Mesodermal cell (in vitro differentiated cells): Measurements from ENCODE around the gene FBXW4.

Experiments
- H3K27ac ChIP-seq: 2 replicates; pipeline ENCODE4 v1.7.0; 2013; ENCODE audit warnings: mild to moderate bottlenecking, low read depth, low read length, moderate library complexity; ENCODE audit not compliant: severe bottlenecking
- H3K36me3 ChIP-seq: 2 replicates; pipeline ENCODE4 v1.7.1; 2013; ENCODE audit warnings: mild to moderate bottlenecking, low read length, moderate library complexity; ENCODE audit not compliant: control insufficient read depth, insufficient read depth
- H3K4me1 ChIP-seq: one replicate; pipeline ENCODE4 v1.7.1; 2013; ENCODE audit warnings: mild to moderate bottlenecking, low read length; ENCODE audit not compliant: insufficient read depth, control insufficient read depth, poor library complexity, severe bottlenecking
- H3K4me3 ChIP-seq: 2 replicates; pipeline ENCODE4 v1.7.0; 2013; ENCODE audit warnings: low read length, control low read depth, mild to moderate bottlenecking; ENCODE audit not compliant: insufficient read depth, poor library complexity, severe bottlenecking; ENCODE audit errors: extremely low read depth
- H3K9me3 ChIP-seq: 2 replicates; pipeline ENCODE4 v1.7.1; 2013; ENCODE audit warnings: mild to moderate bottlenecking, low read length, moderate library complexity; ENCODE audit not compliant: control insufficient read depth
- WGBS, 2 experiments: methylation state at CpG; one replicate each; pipeline ENCODE4 v1.1.5; 2013; ENCODE audit warnings: missing lambda C conversion rate in 2 of 2; ENCODE audit not compliant: insufficient coverage in 2 of 2; 5-methylcytosine and 5-hydroxymethylcytosine counted together

FBXW4 gene

GRCh38 chr10:101696632-101697031 is 1.7 kb upstream of the FBXW4 start:
- whole genome bisulfite sequencing, 2 experiments: 90 to 100% methylated on average over 1 to 2 of the region's 3 CpGs
- H3K27ac ChIP-seq: no peak overlapping the region
- H3K36me3 ChIP-seq: no peaks in the 10 kb centered on the region
- no peaks in the 10 kb centered on the region for H3K9me3 ChIP-seq
- peaks cover under 1% of the 10 kb centered on the region for H3K4me1 ChIP-seq
- no peak overlapping the region for H3K4me3 ChIP-seq

- 87 to 90% methylated on average over 7 to 10 of the region's 10 CpGs for WGBS, 2 experiments
- H3K4me3 ChIP-seq: peak overlapping the region; percentile 66
These were observed 477 bp upstream of the FBXW4 start for GRCh38 chr10:101695404-101695890.

DNA sequence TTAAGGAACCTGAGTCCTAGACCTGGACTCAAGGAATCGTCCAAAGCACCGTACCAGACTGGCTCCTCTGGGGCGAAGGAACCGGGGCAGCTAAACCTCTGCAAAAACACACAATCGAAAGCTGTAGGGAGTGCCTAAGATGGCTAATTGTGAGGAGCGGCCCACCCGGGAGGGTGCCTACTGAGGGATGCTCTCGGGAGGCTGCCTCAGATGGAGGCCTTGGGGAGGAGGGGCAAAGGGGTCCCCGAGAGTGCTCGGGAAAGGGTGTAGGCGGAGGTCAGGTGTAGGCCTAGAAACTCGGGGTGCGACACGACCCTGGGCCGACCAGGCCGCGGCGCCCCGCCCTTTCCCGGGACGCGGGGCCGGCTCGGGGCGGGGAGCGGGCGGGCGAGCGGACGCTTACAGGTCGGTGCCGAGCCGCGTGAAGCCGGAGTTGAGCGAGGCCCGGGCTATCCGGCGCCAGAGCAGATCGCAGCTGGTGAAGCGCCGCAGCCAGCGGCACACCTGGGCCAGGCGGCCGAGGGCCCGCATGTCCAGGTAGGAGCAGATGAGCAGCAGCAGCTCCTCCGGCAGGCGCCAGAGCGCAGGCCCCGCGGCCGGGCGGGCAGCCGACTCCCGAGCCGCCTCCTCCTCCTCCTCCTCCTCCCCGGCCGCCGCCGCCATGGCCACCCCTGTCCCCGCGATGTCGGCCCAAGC is 844 bp downstream of the FBXW4 start:
- Histone ChIP-seq H3K9me3 (no peaks in the 10 kb centered on the region), H3K36me3 (no peaks in the 10 kb centered on the region), H3K27ac (peak overlapping the region; percentile 81), H3K4me1 (peaks cover 18% of the 10 kb centered on the region), H3K4me3 (peak overlapping the region; percentile 66)
- 1 to 2% methylated on average over 42 to 56 of the region's 63 CpGs for WGBS, 2 experiments

More at GRCh38 chr10:101695404-101695890, 477 bp upstream of the FBXW4 start:
- no peaks in the 10 kb centered on the region for H3K36me3 ChIP-seq
- H3K4me1 ChIP-seq: peaks cover 8% of the 10 kb centered on the region
- no peaks in the 10 kb centered on the region for H3K9me3 ChIP-seq
- H3K27ac ChIP-seq: no peak overlapping the region

DNA sequence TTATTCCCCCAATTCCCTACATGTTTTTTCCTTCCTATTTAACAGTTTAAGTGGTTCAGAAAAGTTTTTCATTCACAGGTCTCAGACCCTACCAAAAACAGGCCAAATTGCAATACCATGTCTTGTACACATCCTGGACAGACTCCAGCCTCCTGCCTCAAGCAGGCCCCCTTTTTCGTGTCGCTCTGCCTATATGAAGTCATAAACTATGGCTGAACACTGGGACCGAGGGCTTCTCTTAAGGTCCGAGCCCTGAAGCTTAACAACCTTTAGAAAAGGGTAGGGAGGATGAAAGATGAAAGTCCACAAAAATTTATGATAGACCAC is 1.4 kb downstream of the FBXW4 start:
- Histone ChIP-seq H3K27ac (peak overlapping the region; percentile 81), H3K36me3 (no peaks in the 10 kb centered on the region), H3K4me1 (peaks cover 21% of the 10 kb centered on the region), H3K4me3 (peak overlapping the region; percentile 66), H3K9me3 (no peaks in the 10 kb centered on the region)
- 7 to 13% methylated on average over 2 to 4 of the region's 4 CpGs for WGBS, 2 experiments

- Histone ChIP-seq H3K36me3 (no peaks in the 10 kb centered on the region), H3K27ac (no peak overlapping the region), H3K4me3 (no peak overlapping the region), H3K4me1 (peaks cover 34% of the 10 kb centered on the region), H3K9me3 (no peaks in the 10 kb centered on the region)
- WGBS, 2 experiments: 87 to 92% methylated on average over 6 of the region's 7 CpGs
These were observed 3.9 kb downstream of the FBXW4 start for GRCh38 chr10:101691081-101691480.

- no peaks in the 10 kb centered on the region for H3K36me3 ChIP-seq
- H3K9me3 ChIP-seq: no peaks in the 10 kb centered on the region
- no peak overlapping the region for H3K4me3 ChIP-seq
- no peak overlapping the region for H3K27ac ChIP-seq
- 89 to 94% methylated on average over 6 of the region's 7 CpGs for WGBS, 2 experiments
- peaks cover 36% of the 10 kb centered on the region for H3K4me1 ChIP-seq
These were observed 4.5 kb downstream of the FBXW4 start for GRCh38 chr10:101690461-101690860.

DNA sequence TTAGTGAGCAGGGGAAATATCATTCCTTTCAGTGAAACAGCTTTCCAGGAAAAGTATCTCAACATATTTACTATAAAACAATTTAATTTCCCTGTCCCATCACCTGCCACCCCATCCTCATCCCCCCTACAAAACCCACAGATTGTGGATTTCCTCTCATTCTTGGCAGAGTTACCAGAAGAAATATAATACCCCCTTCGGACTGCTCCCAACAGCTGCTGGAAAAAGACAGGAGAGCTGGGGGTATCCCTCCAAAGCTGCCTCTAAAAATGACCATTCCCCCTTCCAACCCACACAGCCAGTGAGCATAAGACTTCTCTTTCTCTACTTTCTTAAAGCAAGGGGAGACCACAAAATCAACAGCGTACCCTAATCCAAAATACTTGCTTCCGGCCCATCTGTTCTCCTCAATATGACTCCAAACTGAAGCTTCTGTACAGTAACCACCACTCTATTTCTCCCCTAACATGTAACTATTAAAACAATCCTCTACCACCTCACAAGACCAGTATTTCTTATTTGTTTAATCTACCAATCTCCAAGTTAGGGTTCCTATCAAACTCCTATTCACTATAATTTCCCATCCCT is 7.8 kb downstream of the FBXW4 start:
- Histone ChIP-seq H3K27ac (no peak overlapping the region), H3K9me3 (no peaks in the 10 kb centered on the region), H3K4me1 (peaks cover 40% of the 10 kb centered on the region), H3K36me3 (no peaks in the 10 kb centered on the region), H3K4me3 (no peak overlapping the region)
- WGBS, 2 experiments: 90 to 97% methylated on average over 3 of the region's 3 CpGs

DNA sequence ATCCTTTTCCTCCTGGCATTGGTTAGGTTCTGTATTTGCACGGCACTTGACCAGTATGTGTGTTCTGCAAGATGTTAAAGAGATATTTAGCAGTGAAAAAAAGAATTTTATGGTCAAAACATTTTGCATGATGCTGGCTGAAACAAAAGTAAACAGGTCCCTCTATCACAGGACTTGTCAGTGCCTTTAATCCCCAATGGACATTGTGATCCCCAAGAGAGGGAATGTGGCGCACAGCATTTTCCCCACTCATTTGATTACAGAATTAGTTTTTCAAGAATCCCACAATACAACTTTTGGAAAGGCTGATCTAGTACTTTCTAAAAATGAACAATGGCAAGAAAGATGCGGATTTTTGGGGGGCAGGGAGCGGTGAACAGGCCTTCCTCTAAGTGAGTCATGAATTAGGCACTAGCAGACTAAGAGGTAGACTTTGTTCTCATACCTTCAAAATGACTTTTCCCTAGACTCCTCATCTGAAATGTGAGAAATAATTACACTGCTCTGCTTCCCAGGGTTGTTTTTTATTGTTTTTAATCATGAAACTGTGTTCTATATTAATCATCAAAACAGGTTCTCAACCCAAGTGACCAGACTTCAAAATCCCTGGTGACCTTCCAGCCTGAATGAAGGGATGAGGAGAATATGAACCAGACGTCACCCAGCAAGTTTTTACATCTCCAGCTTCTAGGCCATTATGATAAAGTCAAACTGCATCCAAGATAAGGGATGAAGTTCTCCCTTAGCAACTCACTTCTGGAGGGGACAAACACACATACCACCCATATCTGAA is 8.6 kb downstream of the FBXW4 start:
- peaks cover 37% of the 10 kb centered on the region for H3K4me1 ChIP-seq
- H3K4me3 ChIP-seq: no peak overlapping the region
- no peak overlapping the region for H3K27ac ChIP-seq
- no peaks in the 10 kb centered on the region for H3K9me3 ChIP-seq
- WGBS, 2 experiments: 93 to 100% methylated on average over 3 of the region's 5 CpGs
- no peaks in the 10 kb centered on the region for H3K36me3 ChIP-seq

- Histone ChIP-seq H3K4me1 (peaks cover 29% of the 10 kb centered on the region), H3K36me3 (no peaks in the 10 kb centered on the region), H3K27ac (no peak overlapping the region), H3K9me3 (no peaks in the 10 kb centered on the region), H3K4me3 (no peak overlapping the region)
- WGBS, 2 experiments: 60 to 67% methylated on average over 1 of the region's 1 CpG
These were observed 10.2 kb downstream of the FBXW4 start for GRCh38 chr10:101684782-101685181.

GRCh38 chr10:101683276-101683675 is 11.7 kb downstream of the FBXW4 start:
- Histone ChIP-seq H3K9me3 (no peaks in the 10 kb centered on the region), H3K27ac (peak overlapping the region; percentile 33), H3K4me1 (peaks cover 19% of the 10 kb centered on the region), H3K4me3 (no peak overlapping the region), H3K36me3 (no peaks in the 10 kb centered on the region)
- WGBS, 2 experiments: 86 to 88% methylated on average over 2 to 3 of the region's 3 CpGs
